GM23338 (cell line): ENCODE measurements around the gene TSHZ2. TPM values are rescaled to one million over a fixed set of nuclear protein-coding genes. Genes with fewer than 3 reads are reported as not detected.

Experiments
- ATAC-seq: fragments of 200-7000 bp; cut with Tn5 transposase; 3 replicates; pipeline ENCODE4 v1.9.1; 2020
- DNase-seq: peaks from one replicate; pipeline ENCODE4 v3.0.0-alpha.2; 2015; ENCODE audit warnings: low spot score
- H2AFZ ChIP-seq: fragments of 200-600 bp; sonication (generic); 2 replicates; pipeline ENCODE4 v1.8.0; 2016; ENCODE audit warnings: antibody characterized with exemption, mild to moderate bottlenecking, moderate library complexity
- H3F3A ChIP-seq: fragments of 200-600 bp; sonication (generic); replicated peaks from 2 replicates; pipeline ENCODE4 v1.8.0; 2017; ENCODE audit warnings: antibody characterized with exemption, mixed run types, low read depth
- H3K27ac ChIP-seq: fragments of 200-600 bp; sonication (generic); 2 replicates; pipeline ENCODE4 v1.6.1; 2016; ENCODE audit warnings: low read depth
- H3K27me3 ChIP-seq: fragments of 200-600 bp; sonication (generic); 2 replicates; pipeline ENCODE4 v1.8.0; 2016; ENCODE audit warnings: mild to moderate bottlenecking, mixed run types, moderate library complexity; ENCODE audit not compliant: insufficient read depth
- H3K36me3 ChIP-seq: fragments of 200-600 bp; sonication (generic); 2 replicates; pipeline ENCODE4 v1.8.0; 2016; ENCODE audit warnings: mild to moderate bottlenecking; ENCODE audit not compliant: insufficient read depth
- H3K4me1 ChIP-seq: fragments of 200-600 bp; sonication (generic); 2 replicates; pipeline ENCODE4 v1.8.0; 2016; ENCODE audit warnings: mild to moderate bottlenecking, moderate library complexity; ENCODE audit not compliant: insufficient read depth
- H3K4me2 ChIP-seq: fragments of 200-600 bp; sonication (generic); 2 replicates; pipeline ENCODE4 v1.7.1; 2017; ENCODE audit warnings: mixed run types
- H3K4me3 ChIP-seq: fragments of 200-600 bp; sonication (generic); 2 replicates; pipeline ENCODE4 v1.6.1; 2016; ENCODE audit warnings: mixed run types
- H3K79me2 ChIP-seq: fragments of 200-600 bp; sonication (generic); replicated peaks from 2 replicates; pipeline ENCODE4 v1.8.0; 2017; ENCODE audit warnings: mild to moderate bottlenecking; ENCODE audit not compliant: insufficient read depth
- H3K9me2 ChIP-seq: fragments of 200-600 bp; sonication (generic); 2 replicates; pipeline ENCODE4 v1.8.0; 2017; ENCODE audit not compliant: insufficient read depth
- H4K20me1 ChIP-seq: fragments of 200-600 bp; sonication (generic); replicated peaks from 2 replicates; pipeline ENCODE4 v1.8.0; 2017; ENCODE audit warnings: mild to moderate bottlenecking; ENCODE audit not compliant: insufficient read depth
- H3K27ac Mint-ChIP-seq: 2 replicates; pipeline ENCODE4 v1.8.0; 2020; ENCODE audit warnings: inconsistent platforms, mild to moderate bottlenecking, moderate library complexity, mixed read lengths
- H3K27me3 Mint-ChIP-seq: 3 replicates; pipeline ENCODE4 v1.8.0; 2022; ENCODE audit warnings: low read depth, mild to moderate bottlenecking, moderate library complexity, mixed read lengths, inconsistent platforms; ENCODE audit not compliant: insufficient read depth, poor library complexity
- H3K36me3 Mint-ChIP-seq: 3 replicates; pipeline ENCODE4 v1.8.0; 2021; ENCODE audit warnings: low read depth, mild to moderate bottlenecking, inconsistent platforms, moderate library complexity, mixed read lengths
- H3K4me1 Mint-ChIP-seq: 3 replicates; pipeline ENCODE4 v1.8.0; 2020; ENCODE audit warnings: mild to moderate bottlenecking, inconsistent platforms, mixed read lengths
- H3K4me3 Mint-ChIP-seq: 3 replicates; pipeline ENCODE4 v1.8.0; 2021; ENCODE audit warnings: moderate library complexity, mild to moderate bottlenecking, inconsistent platforms, mixed read lengths
- H3K9me3 Mint-ChIP-seq: 3 replicates; pipeline ENCODE4 v1.8.0; 2020; ENCODE audit warnings: moderate library complexity, mild to moderate bottlenecking, inconsistent platforms, mixed read lengths
- CTCF ChIP-seq, 2 experiments: fragments of 200-600 bp in 1 of 2; sonication (generic) in 1 of 2; conservative IDR thresholded peaks; 2 replicates each; pipeline versions ENCODE4 v1.5.1 to v1.6.1; 2016 to 2017; ENCODE audit warnings: antibody characterized with exemption in 2 of 2, low read depth in 2 of 2, mild to moderate bottlenecking in 2 of 2, moderate library complexity in 1 of 2
- ETS1 ChIP-seq: IDR thresholded peaks from 2 replicates; pipeline ENCODE4 v1.6.1; 2016; ENCODE audit warnings: antibody characterized with exemption
- EZH2 ChIP-seq: fragments of 200-600 bp; sonication (generic); IDR thresholded peaks from one replicate; pipeline ENCODE4 v1.8.0; 2017; ENCODE audit warnings: antibody characterized with exemption, mild to moderate bottlenecking, low read depth; ENCODE audit not compliant: unreplicated experiment
- EZH2phosphoT487 ChIP-seq: fragments of 200-600 bp; sonication (generic); IDR thresholded peaks from one replicate; pipeline ENCODE4 v1.8.1; 2018; ENCODE audit warnings: antibody characterized with exemption; ENCODE audit not compliant: unreplicated experiment
- NANOG ChIP-seq: IDR thresholded peaks from 2 replicates; pipeline ENCODE4 v1.6.1; 2016; ENCODE audit warnings: antibody characterized with exemption, borderline replicate concordance
- POLR2AphosphoS5 ChIP-seq: IDR thresholded peaks from 2 replicates; pipeline ENCODE4 v1.6.1; 2016; ENCODE audit warnings: antibody characterized with exemption, low read depth
- STAT1 ChIP-seq: IDR thresholded peaks from one replicate; pipeline ENCODE4 v1.6.1; 2016; ENCODE audit warnings: antibody characterized with exemption; ENCODE audit not compliant: unreplicated experiment
- ZNF114 ChIP-seq: fragments of 250-450 bp; sonication (Bioruptor Pico); IDR thresholded peaks from 2 replicates; pipeline ENCODE4 v1.5.0; 2020; ENCODE audit warnings: mild to moderate bottlenecking, moderate library complexity
- polyA plus RNA-seq: library from polyadenylated mRNA; unstranded; fragments of >200 nt; fragmentation: Nextera tagmentation; extraction: Ambion mirVana; gene quantifications from 2 replicates; pipeline ENCODE4 v1.2.1, GENCODE V29; 2016
- total RNA-seq: library from RNA; depleted of rRNA; stranded (reverse); fragments of >200 nt; shearing (Covaris generic); gene quantifications from 2 replicates; pipeline ENCODE4 v1.2.3, GENCODE V29; 2014
- TF ChIP-seq, protein P1 (sequence below): fragments of 250-450 bp; sonication (Bioruptor Pico); IDR thresholded peaks from 2 replicates; pipeline ENCODE4 v1.5.0; 2020; ENCODE audit warnings: mild to moderate bottlenecking, moderate library complexity

TSHZ2 gene
- total and polyA plus RNA-seq, 2 experiments from 2014 or later: 0.49 to 1.3 TPM

DNA sequence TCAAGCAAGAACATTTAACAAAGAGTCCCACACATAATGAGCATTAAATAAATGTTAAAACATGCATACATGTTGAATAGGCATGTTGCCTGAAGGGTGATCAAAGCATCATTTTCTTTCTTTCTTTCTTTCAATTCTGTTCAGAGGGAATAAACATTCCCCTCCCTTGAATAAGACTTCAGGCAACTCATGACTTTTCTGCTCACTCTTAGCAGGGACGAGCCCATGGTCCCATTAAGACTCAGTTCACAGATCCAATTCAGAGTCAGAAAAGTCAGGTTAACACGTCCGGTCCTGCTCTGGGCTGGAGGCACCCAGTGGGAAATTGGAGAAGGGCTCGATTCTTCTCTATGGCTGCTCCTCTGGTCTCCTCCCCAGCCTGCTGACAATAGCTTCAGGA lies 439.7 kb downstream of the TSHZ2 start:
- Histone ChIP-seq H3K79me2 (no peaks in the 10 kb centered on the region), H3K4me2 (no peak overlapping the region), H3F3A (no peaks in the 10 kb centered on the region), H3K9me2 (no peaks in the 10 kb centered on the region), H4K20me1 (no peaks in the 10 kb centered on the region), H3K27ac (no peak overlapping the region), H3K4me3 (no peak overlapping the region), H3K36me3 (no peaks in the 10 kb centered on the region), H3K4me1 (peaks cover 6% of the 10 kb centered on the region), H2AFZ (peak overlapping the region; percentile 99; the same call in 1 of the 2 replicates), H3K27me3 (no peaks in the 10 kb centered on the region)
- ATAC-seq (no peak), DNase-seq (no peak)
- no peaks in the 10 kb centered on the region for H3K9me3 Mint-ChIP-seq
- peaks cover 2% of the 10 kb centered on the region for H3K27me3 Mint-ChIP-seq
- TF ChIP-seq EZH2 (no peak), EZH2phosphoT487 (no peak), CTCF (conservative IDR thresholded peaks at IDR 0.05; ENCODE audit: low read depth in 2 of 2) (no peak), POLR2AphosphoS5 (no peak), ZNF114 (no peak), NANOG (no peak), ETS1 (no peak)
- H3K27ac Mint-ChIP-seq: no peak overlapping the region
- H3K4me3 Mint-ChIP-seq: no peak overlapping the region
- H3K4me1 Mint-ChIP-seq: peaks cover 14% of the 10 kb centered on the region
- no peaks in the 10 kb centered on the region for H3K36me3 Mint-ChIP-seq

DNA sequence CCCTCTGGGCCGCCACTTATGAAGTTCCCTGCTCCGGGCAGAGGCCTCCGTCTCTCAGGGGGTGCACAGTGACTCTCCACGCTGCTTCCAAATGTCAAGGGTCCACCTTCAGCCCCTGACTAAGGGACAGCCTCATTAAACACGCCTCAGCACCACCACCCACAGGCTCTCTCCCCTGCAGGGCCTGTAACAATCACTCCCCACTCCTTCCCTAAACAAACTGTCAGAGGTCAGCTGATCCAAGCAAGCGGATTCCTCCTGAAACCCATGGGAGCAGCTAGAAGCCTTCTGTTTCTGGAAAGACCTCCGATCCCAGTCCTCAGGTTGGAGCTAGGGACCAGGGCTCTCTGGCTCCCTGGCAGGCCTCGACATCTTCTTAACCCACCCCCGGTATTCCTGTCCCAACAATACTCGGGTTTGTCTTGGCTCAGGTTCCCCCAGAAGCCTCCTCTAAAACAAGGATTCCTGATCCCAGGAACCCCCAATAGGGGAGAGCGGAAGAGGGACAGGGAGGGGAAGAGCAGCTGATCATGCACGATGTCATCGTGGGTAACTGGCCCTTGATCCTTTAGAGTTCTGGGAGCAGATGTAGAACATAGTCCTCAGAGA lies 440.5 kb downstream of the TSHZ2 start:
- no peaks in the 10 kb centered on the region for H4K20me1 ChIP-seq
- peak overlapping the region; percentile 74 for H3K4me2 ChIP-seq
- H3K36me3 ChIP-seq: no peaks in the 10 kb centered on the region
- H3K4me3 ChIP-seq: peak overlapping the region; percentile 41; the same call in 1 of the 2 replicates
- peak overlapping the region; percentile 99 for H2AFZ ChIP-seq
- ATAC-seq (peak; percentile 71), DNase-seq (no peak)
- no peaks in the 10 kb centered on the region for H3K27me3 ChIP-seq
- H3F3A ChIP-seq: no peaks in the 10 kb centered on the region
- Mint-ChIP-seq H3K4me3 (peak overlapping the region; percentile 51; the same call in 2 of the 3 replicates), H3K27me3 (peaks cover 2% of the 10 kb centered on the region), H3K27ac (no peak overlapping the region), H3K9me3 (no peaks in the 10 kb centered on the region), H3K4me1 (peaks cover 14% of the 10 kb centered on the region), H3K36me3 (no peaks in the 10 kb centered on the region)
- H3K4me1 ChIP-seq: peaks cover 6% of the 10 kb centered on the region
- no peaks in the 10 kb centered on the region for H3K9me2 ChIP-seq
- no peak overlapping the region for H3K27ac ChIP-seq
- no peaks in the 10 kb centered on the region for H3K79me2 ChIP-seq
- TF ChIP-seq, protein P1, sequence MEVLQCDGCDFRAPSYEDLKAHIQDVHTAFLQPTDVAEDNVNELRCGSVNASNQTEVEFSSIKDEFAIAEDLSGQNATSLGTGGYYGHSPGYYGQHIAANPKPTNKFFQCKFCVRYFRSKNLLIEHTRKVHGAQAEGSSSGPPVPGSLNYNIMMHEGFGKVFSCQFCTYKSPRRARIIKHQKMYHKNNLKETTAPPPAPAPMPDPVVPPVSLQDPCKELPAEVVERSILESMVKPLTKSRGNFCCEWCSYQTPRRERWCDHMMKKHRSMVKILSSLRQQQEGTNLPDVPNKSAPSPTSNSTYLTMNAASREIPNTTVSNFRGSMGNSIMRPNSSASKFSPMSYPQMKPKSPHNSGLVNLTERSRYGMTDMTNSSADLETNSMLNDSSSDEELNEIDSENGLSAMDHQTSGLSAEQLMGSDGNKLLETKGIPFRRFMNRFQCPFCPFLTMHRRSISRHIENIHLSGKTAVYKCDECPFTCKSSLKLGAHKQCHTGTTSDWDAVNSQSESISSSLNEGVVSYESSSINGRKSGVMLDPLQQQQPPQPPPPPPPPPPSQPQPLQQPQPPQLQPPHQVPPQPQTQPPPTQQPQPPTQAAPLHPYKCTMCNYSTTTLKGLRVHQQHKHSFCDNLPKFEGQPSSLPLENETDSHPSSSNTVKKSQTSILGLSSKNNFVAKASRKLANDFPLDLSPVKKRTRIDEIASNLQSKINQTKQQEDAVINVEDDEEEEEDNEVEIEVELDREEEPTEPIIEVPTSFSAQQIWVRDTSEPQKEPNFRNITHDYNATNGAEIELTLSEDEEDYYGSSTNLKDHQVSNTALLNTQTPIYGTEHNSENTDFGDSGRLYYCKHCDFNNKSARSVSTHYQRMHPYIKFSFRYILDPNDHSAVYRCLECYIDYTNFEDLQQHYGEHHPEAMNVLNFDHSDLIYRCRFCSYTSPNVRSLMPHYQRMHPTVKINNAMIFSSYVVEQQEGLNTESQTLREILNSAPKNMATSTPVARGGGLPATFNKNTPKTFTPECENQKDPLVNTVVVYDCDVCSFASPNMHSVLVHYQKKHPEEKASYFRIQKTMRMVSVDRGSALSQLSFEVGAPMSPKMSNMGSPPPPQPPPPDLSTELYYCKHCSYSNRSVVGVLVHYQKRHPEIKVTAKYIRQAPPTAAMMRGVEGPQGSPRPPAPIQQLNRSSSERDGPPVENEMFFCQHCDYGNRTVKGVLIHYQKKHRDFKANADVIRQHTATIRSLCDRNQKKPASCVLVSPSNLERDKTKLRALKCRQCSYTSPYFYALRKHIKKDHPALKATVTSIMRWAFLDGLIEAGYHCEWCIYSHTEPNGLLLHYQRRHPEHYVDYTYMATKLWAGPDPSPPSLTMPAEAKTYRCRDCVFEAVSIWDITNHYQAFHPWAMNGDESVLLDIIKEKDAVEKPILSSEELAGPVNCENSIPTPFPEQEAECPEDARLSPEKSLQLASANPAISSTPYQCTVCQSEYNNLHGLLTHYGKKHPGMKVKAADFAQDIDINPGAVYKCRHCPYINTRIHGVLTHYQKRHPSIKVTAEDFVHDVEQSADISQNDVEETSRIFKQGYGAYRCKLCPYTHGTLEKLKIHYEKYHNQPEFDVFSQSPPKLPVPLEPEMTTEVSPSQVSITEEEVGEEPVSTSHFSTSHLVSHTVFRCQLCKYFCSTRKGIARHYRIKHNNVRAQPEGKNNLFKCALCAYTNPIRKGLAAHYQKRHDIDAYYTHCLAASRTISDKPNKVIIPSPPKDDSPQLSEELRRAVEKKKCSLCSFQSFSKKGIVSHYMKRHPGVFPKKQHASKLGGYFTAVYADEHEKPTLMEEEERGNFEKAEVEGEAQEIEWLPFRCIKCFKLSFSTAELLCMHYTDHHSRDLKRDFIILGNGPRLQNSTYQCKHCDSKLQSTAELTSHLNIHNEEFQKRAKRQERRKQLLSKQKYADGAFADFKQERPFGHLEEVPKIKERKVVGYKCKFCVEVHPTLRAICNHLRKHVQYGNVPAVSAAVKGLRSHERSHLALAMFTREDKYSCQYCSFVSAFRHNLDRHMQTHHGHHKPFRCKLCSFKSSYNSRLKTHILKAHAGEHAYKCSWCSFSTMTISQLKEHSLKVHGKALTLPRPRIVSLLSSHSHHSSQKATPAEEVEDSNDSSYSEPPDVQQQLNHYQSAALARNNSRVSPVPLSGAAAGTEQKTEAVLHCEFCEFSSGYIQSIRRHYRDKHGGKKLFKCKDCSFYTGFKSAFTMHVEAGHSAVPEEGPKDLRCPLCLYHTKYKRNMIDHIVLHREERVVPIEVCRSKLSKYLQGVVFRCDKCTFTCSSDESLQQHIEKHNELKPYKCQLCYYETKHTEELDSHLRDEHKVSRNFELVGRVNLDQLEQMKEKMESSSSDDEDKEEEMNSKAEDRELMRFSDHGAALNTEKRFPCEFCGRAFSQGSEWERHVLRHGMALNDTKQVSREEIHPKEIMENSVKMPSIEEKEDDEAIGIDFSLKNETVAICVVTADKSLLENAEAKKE (CRISPR knock-in tag): no peak
- TF ChIP-seq STAT1: no peak
